ENCODE measurements around the gene GTF3C2. TPM values are rescaled to one million over a fixed set of nuclear protein-coding genes. Genes with fewer than 3 reads are reported as not detected.
"Not testable (repeated sequence)": the region's sequence is repeated elsewhere in the genome, so short reads cannot be mapped to it uniquely, and the experiment has no call there.

Gene GTF3C2
- total and polyA plus RNA-seq, 3 experiments from 2014 or later = 43.5 to 81.7 (median 76.7) TPM

- Histone ChIP-seq H3K4me1 (ENCODE audit: insufficient read depth, low read length) (peaks cover 36% of the 10 kb centered on the region), H3K4me3 (ENCODE audit: low read length) (no peak overlapping the region), H3K27ac (ENCODE audit: low read depth, low read length) (peak overlapping the region; percentile 27), H3K36me3 (ENCODE audit: insufficient read depth, low read length) (no peaks in the 10 kb centered on the region), H3K27me3 (ENCODE audit: insufficient read depth, low read length, poor library complexity, severe bottlenecking) (no peaks in the 10 kb centered on the region), H3K9me3 (ENCODE audit: low read length) (no peaks in the 10 kb centered on the region)
- Mint-ChIP-seq H3K9me3 (no peaks in the 10 kb centered on the region), H3K36me3 (peaks cover 0 to 34% (median 4%) of the 10 kb centered on the region in 3 donors), H3K4me3 (peak overlapping the region in 6 of 7 donors; percentile 5 to 63 (median 53)), H3K27me3 (peaks cover 0 to 1% of the 10 kb centered on the region in 2 donors), H3K4me1 (peaks cover 55 to 81% (median 73%) of the 10 kb centered on the region in 3 donors), H3K27ac (peak overlapping the region in 5 of 8 donors; percentile 15 to 98 (median 68))
- POLR2A ChIA-PET = interaction anchor here (0.6 to 1.7 kb wide), 3 partner anchors 11 to 273 kb away, joined by 4 to 5 read pairs (median 5); partner anchors contain the start of gene EIF2B4
- CTCF ChIA-PET = interaction anchor here (2.4 kb wide), 1 partner anchor 15 kb away, joined by 6 read pairs; no protein-coding TSS in a partner anchor
- DNase-seq = no peak
Observed at GRCh38 chr2:27353762-27354596, 2.6 kb downstream of the GTF3C2 start.

- ChIA-PET CTCF (interaction anchor here (2.4 kb wide), 1 partner anchor 16 kb away, joined by 6 read pairs; no protein-coding TSS in a partner anchor), POLR2A (interaction anchor here (1.7 kb wide), 1 partner anchor 16 kb away, joined by 5 read pairs; the partner anchor contains the start of gene EIF2B4)
- not testable (repeated sequence) for H3K27ac ChIP-seq (ENCODE audit: low read depth, low read length); H3K36me3 ChIP-seq (ENCODE audit: insufficient read depth, low read length); H3K27me3 Mint-ChIP-seq; DNase-seq; H3K27me3 ChIP-seq (ENCODE audit: insufficient read depth, low read length, poor library complexity, severe bottlenecking); H3K9me3 Mint-ChIP-seq; H3K4me3 Mint-ChIP-seq; H3K9me3 ChIP-seq (ENCODE audit: low read length); H3K4me3 ChIP-seq (ENCODE audit: low read length)
- peaks cover 0 to 32% (median 4%) of the 10 kb centered on the region in 3 donors for H3K36me3 Mint-ChIP-seq
- peak overlapping the region in 1 of 8 donors; percentile 64 for H3K27ac Mint-ChIP-seq
- H3K4me1 Mint-ChIP-seq = peaks cover 52 to 77% (median 71%) of the 10 kb centered on the region in 3 donors
- H3K4me1 ChIP-seq (ENCODE audit: insufficient read depth, low read length) = peaks cover 34% of the 10 kb centered on the region
Observed at GRCh38 chr2:27353386-27353761, 3.2 kb downstream of the GTF3C2 start.

GRCh38 chr2:27351802-27352598 lies 4.6 kb downstream of the GTF3C2 start:
- H3K4me3 Mint-ChIP-seq = peak overlapping the region in 3 of 7 donors; percentile 3 to 21 (median 7)
- peak overlapping the region in 7 of 8 donors; percentile 17 to 80 (median 57) for H3K27ac Mint-ChIP-seq
- ChIA-PET CTCF (interaction anchor here (1.8 kb wide), 1 partner anchor 15 kb away, joined by 4 read pairs; no protein-coding TSS in a partner anchor), POLR2A (no interaction called here)
- Histone ChIP-seq H3K9me3 (ENCODE audit: low read length) (no peaks in the 10 kb centered on the region), H3K27ac (ENCODE audit: low read depth, low read length) (no peak overlapping the region), H3K27me3 (ENCODE audit: insufficient read depth, low read length, poor library complexity, severe bottlenecking) (no peaks in the 10 kb centered on the region), H3K4me1 (ENCODE audit: insufficient read depth, low read length) (peaks cover 24% of the 10 kb centered on the region), H3K4me3 (ENCODE audit: low read length) (no peak overlapping the region), H3K36me3 (ENCODE audit: insufficient read depth, low read length) (no peaks in the 10 kb centered on the region)
- no peaks in the 10 kb centered on the region for H3K9me3 Mint-ChIP-seq
- peaks cover 0 to 39% (median 9%) of the 10 kb centered on the region in 3 donors for H3K36me3 Mint-ChIP-seq
- H3K4me1 Mint-ChIP-seq = peaks cover 51 to 76% (median 69%) of the 10 kb centered on the region in 3 donors
- DNase-seq = peak in 2 of 5 donors; percentile 11 to 63
- peaks cover 0 to 1% of the 10 kb centered on the region in 2 donors for H3K27me3 Mint-ChIP-seq

GRCh38 chr2:27350106-27350693 lies 6.4 kb downstream of the GTF3C2 start:
- ChIA-PET POLR2A (no interaction called here), CTCF (no interaction called here)
- Mint-ChIP-seq H3K36me3 (peaks cover 0 to 27% (median 9%) of the 10 kb centered on the region in 3 donors), H3K27me3 (peaks cover 0 to 1% of the 10 kb centered on the region in 2 donors), H3K9me3 (no peaks in the 10 kb centered on the region), H3K27ac (peak overlapping the region in 2 of 8 donors; percentile 14 to 45), H3K4me1 (peaks cover 44 to 65% (median 62%) of the 10 kb centered on the region in 3 donors), H3K4me3 (no peak overlapping the region)
- Histone ChIP-seq H3K27me3 (ENCODE audit: insufficient read depth, low read length, poor library complexity, severe bottlenecking) (no peaks in the 10 kb centered on the region), H3K4me3 (ENCODE audit: low read length) (no peak overlapping the region), H3K27ac (ENCODE audit: low read depth, low read length) (no peak overlapping the region), H3K36me3 (ENCODE audit: insufficient read depth, low read length) (no peaks in the 10 kb centered on the region), H3K4me1 (ENCODE audit: insufficient read depth, low read length) (peaks cover 17% of the 10 kb centered on the region), H3K9me3 (ENCODE audit: low read length) (no peaks in the 10 kb centered on the region)
- no peak for DNase-seq

GRCh38 chr2:27347641-27348040 lies 8.9 kb downstream of the GTF3C2 start:
- no peak overlapping the region for H3K4me3 ChIP-seq (ENCODE audit: low read length)
- no peaks in the 10 kb centered on the region for H3K9me3 Mint-ChIP-seq
- no peaks in the 10 kb centered on the region for H3K9me3 ChIP-seq (ENCODE audit: low read length)
- ChIA-PET POLR2A (no interaction called here), CTCF (no interaction called here)
- H3K36me3 ChIP-seq (ENCODE audit: insufficient read depth, low read length) = peaks cover 9% of the 10 kb centered on the region
- peaks cover 13% of the 10 kb centered on the region for H3K4me1 ChIP-seq (ENCODE audit: insufficient read depth, low read length)
- peaks cover 36 to 50% (median 45%) of the 10 kb centered on the region in 3 donors for H3K4me1 Mint-ChIP-seq
- no peak overlapping the region for H3K27ac Mint-ChIP-seq
- no peak overlapping the region for H3K4me3 Mint-ChIP-seq
- H3K27me3 Mint-ChIP-seq = peaks cover 0 to 1% of the 10 kb centered on the region in 2 donors
- H3K27me3 ChIP-seq (ENCODE audit: insufficient read depth, low read length, poor library complexity, severe bottlenecking) = no peaks in the 10 kb centered on the region
- no peak for DNase-seq
- peaks cover 0 to 36% (median 9%) of the 10 kb centered on the region in 3 donors for H3K36me3 Mint-ChIP-seq
- H3K27ac ChIP-seq (ENCODE audit: low read depth, low read length) = no peak overlapping the region

- no peaks in the 10 kb centered on the region for H3K27me3 Mint-ChIP-seq
- POLR2A ChIA-PET = no interaction called here
Observed at GRCh38 chr2:27336173-27336572, 20.4 kb downstream of the GTF3C2 start.

GRCh38 chr2:27335311-27335710 lies 21.3 kb downstream of the GTF3C2 start:
- peaks cover 4 to 77% (median 19%) of the 10 kb centered on the region in 3 donors for H3K36me3 Mint-ChIP-seq
- peak overlapping the region in 4 of 8 donors; percentile 18 to 32 (median 26) for H3K27ac Mint-ChIP-seq
- POLR2A ChIA-PET = no interaction called here

More at GRCh38 chr2:27336173-27336572, 20.4 kb downstream of the GTF3C2 start:
- no peak overlapping the region for H3K4me3 ChIP-seq (ENCODE audit: low read length)
- H3K9me3 ChIP-seq (ENCODE audit: low read length) = no peaks in the 10 kb centered on the region
- H3K4me1 Mint-ChIP-seq = no peaks in the 10 kb centered on the region
- H3K9me3 Mint-ChIP-seq = no peaks in the 10 kb centered on the region
- no peaks in the 10 kb centered on the region for H3K27me3 ChIP-seq (ENCODE audit: insufficient read depth, low read length, poor library complexity, severe bottlenecking)
- no peak overlapping the region for H3K27ac ChIP-seq (ENCODE audit: low read depth, low read length)
- no peak overlapping the region for H3K27ac Mint-ChIP-seq
- no peaks in the 10 kb centered on the region for H3K4me1 ChIP-seq (ENCODE audit: insufficient read depth, low read length)
- CTCF ChIA-PET = interaction anchor here (1.0 kb wide), 1 partner anchor 33 kb away, joined by 3 read pairs; no protein-coding TSS in a partner anchor
- H3K4me3 Mint-ChIP-seq = no peak overlapping the region
- H3K36me3 Mint-ChIP-seq = peaks cover 0 to 78% (median 18%) of the 10 kb centered on the region in 3 donors
- no peak for DNase-seq
- peaks cover 55% of the 10 kb centered on the region for H3K36me3 ChIP-seq (ENCODE audit: insufficient read depth, low read length)

More at GRCh38 chr2:27335311-27335710, 21.3 kb downstream of the GTF3C2 start:
- no peaks in the 10 kb centered on the region for H3K27me3 Mint-ChIP-seq
- Histone ChIP-seq H3K27ac (ENCODE audit: low read depth, low read length) (no peak overlapping the region), H3K9me3 (ENCODE audit: low read length) (no peaks in the 10 kb centered on the region), H3K27me3 (ENCODE audit: insufficient read depth, low read length, poor library complexity, severe bottlenecking) (no peaks in the 10 kb centered on the region), H3K4me3 (ENCODE audit: low read length) (no peak overlapping the region), H3K4me1 (ENCODE audit: insufficient read depth, low read length) (no peaks in the 10 kb centered on the region), H3K36me3 (ENCODE audit: insufficient read depth, low read length) (peaks cover 52% of the 10 kb centered on the region)
- CTCF ChIA-PET = interaction anchor here (0.7 kb wide), 1 partner anchor 33 kb away, joined by 3 read pairs; no protein-coding TSS in a partner anchor
- no peaks in the 10 kb centered on the region for H3K4me1 Mint-ChIP-seq
- no peak overlapping the region for H3K4me3 Mint-ChIP-seq
- DNase-seq = no peak
- H3K9me3 Mint-ChIP-seq = no peaks in the 10 kb centered on the region
